Measurements from ENCODE around the gene OR13C5. TPM values are rescaled to one million over a fixed set of nuclear protein-coding genes. Genes with fewer than 3 reads are reported as not detected.
A peak's percentile ranks its signal among the peaks of the same experiment; 100 is the strongest.
"Not testable (repeated sequence)": the region's sequence is repeated elsewhere in the genome, so short reads cannot be mapped to it uniquely, and the experiment has no call there.

Gene OR13C5, protein sequence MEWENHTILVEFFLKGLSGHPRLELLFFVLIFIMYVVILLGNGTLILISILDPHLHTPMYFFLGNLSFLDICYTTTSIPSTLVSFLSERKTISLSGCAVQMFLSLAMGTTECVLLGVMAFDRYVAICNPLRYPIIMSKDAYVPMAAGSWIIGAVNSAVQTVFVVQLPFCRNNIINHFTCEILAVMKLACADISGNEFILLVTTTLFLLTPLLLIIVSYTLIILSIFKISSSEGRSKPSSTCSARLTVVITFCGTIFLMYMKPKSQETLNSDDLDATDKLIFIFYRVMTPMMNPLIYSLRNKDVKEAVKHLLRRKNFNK
- not detected for polyA plus RNA-seq (ENCODE audit: insufficient read length in 12 of 12)
- long read RNA-seq, donor 1: 0 reads
- long read RNA-seq, donor 2: 0 reads
- long read RNA-seq, donor 3: 0 reads
- long read RNA-seq, donor 4: 0 reads
- long read RNA-seq, donor 5: 0 reads
- long read RNA-seq, donor 6: 0 reads
- long read RNA-seq, donor 7: 0 reads
- long read RNA-seq, donor 8: 0 reads
- long read RNA-seq, donor 9: 0 reads
- long read RNA-seq, donor 10: 0 reads
- long read RNA-seq, donor 11: 0 reads

DNA sequence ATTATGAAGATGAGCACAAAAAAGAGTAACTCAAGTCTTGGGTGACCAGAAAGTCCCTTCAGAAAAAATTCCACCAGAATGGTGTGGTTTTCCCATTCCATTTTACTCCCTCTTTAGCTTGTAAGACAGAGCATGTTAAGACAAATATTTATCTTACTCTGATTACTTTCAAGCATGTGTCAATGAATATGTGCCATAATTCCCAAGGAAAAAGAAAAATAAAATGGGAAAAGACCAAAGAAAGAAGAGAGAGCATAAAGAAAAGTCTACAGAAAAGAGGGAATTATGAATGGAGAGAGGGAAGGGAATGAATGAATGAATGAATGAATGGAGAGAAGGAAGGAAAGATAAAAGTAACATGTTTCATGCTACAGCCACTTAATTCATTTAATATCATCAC, at the start of gene OR13C5:
Gene OR13C5 (minus strand): TSS at position 101 of the 400 bp plus-strand sequence. CDS start 0 bp downstream, at position 101.
- not testable (repeated sequence) for DNase-seq

DNA sequence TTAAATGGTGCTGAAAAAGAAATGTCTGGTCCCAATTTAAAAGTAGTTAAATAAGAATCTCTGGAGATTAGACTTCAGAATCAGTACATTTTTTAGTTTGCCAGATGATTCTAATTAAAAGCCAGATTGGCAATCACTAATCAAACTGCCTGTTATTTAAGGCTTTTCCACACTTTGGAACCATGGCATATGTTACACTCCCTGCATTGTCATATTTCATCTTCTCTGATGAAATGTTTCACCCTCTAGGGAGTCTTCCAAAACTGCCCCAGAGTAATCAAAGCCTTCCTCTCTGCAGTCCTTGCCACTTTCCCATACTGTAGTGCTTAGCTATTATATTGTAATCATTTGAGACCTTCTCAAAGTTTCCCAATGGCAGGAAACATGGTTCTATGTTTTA, 36.2 kb upstream of the OR13C5 start:
- peak; percentile 10 for DNase-seq

DNA sequence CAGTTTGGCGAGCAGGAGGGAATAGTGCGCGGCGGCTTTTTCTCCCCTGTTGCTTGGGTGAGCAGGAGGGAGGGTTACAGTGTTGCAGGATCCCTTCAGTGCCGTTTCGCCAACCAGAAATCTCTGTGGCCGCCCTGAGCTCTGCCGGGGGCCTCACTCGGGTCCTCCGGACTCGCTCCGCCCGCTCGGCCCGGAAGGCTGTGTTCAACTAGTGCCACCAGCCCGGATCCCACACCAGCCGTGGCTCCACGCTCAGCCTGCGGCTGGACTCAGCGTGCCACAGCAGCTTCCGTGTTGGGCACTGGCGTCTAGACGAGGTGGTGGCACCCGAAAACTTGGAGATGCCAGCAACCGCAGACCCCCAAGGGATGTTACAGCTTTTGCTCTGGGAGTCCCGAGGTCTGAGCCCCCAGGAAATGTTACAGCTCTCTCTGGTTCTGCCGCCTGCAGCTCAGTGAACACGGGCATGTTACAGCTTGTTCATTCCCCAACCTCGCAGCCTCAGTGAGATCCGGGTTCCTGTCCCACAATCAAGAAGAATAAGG, 34.8 kb upstream of the OR13C5 start:
- no peak for DNase-seq

GRCh38 chr9:104625964-104626363, 26.8 kb upstream of the OR13C5 start:
- DNase-seq: not testable (repeated sequence)

DNA sequence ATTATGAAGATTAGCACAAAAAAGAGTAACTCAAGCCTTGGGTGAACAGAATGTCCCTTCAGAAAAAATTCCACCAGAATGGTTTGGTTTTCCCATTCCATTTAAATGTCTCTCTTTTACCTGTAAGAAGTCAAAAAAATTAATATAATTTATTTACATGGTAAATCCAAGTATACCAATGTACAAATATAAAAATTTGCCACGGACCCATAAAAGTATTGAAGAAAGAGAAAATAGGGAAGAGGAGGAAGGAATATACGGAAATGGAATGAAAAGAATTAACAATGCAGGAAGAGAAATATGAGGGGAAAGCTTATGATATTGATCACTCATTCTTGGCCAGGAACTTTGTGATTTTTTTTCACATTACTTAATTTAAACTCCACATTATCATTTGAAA, 18.9 kb upstream of the OR13C5 start, which contains the start of gene OR13C9:
Gene OR13C9 (minus strand): TSS at position 101 of the 400 bp plus-strand sequence. CDS start 0 bp downstream, at position 101.
- no peak for DNase-seq

- DNase-seq: no peak
Observed at GRCh38 chr9:104617418-104617817, 18.2 kb upstream of the OR13C5 start.

- no peak for DNase-seq
Observed at GRCh38 chr9:104611213-104611612, 12.0 kb upstream of the OR13C5 start.

DNA sequence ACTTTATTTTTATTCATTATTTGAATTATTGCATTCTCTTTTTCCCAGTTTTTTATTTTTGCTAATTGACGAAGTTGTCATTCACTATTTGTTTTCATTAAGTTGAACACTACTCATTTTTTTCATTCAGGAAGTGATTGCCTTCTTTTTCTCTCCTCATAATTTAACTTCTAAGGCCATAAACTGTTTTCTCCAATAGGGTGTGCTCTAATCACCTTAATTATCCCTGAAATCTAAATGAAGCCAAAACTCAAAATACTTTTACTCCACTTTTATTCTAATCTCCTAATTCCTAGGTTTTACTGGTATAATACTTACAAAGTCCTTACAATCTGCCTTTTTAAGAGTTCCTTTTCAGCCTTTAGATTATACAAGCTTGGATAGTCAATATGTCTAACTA, 9.1 kb upstream of the OR13C5 start:
- DNase-seq: no peak

- DNase-seq: no peak
Observed at GRCh38 chr9:104606152-104606551, 6.9 kb upstream of the OR13C5 start.

DNA sequence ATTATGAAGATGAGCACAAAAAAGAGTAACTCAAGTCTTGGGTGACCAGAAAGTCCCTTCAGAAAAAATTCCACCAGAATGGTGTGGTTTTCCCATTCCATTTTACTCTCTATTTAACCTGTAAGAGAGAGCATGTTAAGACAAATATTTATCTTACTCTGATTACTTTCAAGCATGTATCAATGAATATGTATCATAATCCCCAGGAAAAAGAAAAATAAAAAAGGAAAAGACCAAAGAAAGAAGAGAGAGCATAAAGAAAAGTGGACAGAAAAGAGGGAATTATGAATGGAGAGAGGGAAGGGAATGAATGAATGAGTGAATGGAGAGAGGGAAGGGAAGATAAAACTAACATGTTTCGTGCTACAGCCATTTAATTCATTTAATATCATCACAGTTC, 6.3 kb upstream of the OR13C5 start, which contains the start of gene OR13C2:
Gene OR13C2 (minus strand): TSS at position 101 of the 400 bp plus-strand sequence. CDS start 0 bp downstream, at position 101.
- not testable (repeated sequence) for DNase-seq

GRCh38 chr9:104604801-104605200, 5.6 kb upstream of the OR13C5 start:
- no peak for DNase-seq

- not testable (repeated sequence) for DNase-seq
Observed at GRCh38 chr9:104598749-104599148, 464 bp downstream of the OR13C5 start.

- DNase-seq: no peak
Observed at GRCh38 chr9:104589626-104590025, 9.6 kb downstream of the OR13C5 start.

GRCh38 chr9:104586496-104587180, 12.6 kb downstream of the OR13C5 start:
- DNase-seq: peak; percentile 69

DNA sequence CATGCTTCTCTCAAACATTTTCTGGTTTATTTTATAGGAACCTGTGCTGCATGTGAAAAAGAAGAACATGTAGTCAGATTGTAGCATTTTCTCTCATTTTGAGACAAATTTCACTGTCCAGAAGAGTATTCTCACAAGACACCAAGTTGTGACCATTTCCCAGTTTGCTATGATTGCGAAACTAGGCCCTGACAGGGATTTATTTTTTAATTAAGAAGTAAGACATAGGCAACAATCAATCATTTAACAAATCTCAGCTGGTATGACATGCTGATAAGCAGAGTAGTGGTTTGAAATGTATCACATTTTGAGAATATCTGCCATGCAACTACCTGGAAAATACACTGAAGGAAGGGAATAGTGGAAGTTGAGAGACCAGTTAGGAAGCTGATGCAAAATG, 18.7 kb downstream of the OR13C5 start:
- no peak for DNase-seq

- no peak for DNase-seq
Observed at GRCh38 chr9:104577263-104577662, 21.9 kb downstream of the OR13C5 start.

GRCh38 chr9:104575456-104575855, 23.8 kb downstream of the OR13C5 start:
- no peak for DNase-seq

DNA sequence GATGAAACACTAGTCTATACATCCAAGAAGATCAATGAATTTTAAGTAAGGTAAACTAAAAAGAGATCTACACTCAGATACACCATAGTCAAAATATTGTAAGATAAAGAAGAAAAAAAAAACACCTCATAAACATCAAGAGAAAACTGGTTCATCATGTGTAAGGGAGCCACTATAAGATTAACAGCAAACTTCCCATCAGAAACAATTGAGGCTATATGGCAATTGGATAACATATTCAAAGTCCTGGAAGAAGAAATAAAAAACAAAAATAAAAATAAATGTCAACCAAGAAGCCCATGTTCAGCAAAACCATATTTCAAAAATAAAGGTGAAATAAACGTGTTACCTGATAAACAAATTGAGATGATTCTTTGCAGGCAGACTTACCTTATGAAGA, 26.6 kb downstream of the OR13C5 start:
- DNase-seq: no peak

DNA sequence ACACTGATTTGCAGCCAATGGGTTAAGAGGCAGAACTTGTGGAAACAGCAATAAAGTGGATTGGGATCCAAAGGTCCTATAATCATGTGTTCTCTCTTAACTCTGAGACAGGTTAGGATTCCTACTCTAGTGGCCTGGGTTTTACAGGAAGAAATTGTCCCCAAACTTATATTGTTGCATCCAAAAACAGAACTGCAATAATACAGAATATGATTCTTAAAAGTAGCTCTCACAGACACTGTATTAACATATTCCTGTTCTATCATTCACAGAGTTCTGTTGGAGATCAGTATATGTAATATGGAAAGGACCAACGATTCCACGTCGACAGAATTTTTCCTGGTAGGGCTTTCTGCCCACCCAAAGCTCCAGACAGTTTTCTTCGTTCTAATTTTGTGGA, 30.3 kb downstream of the OR13C5 start, which contains the start of gene OR13C8:
Gene OR13C8 (plus strand): TSS at position 301 of the 400 bp plus-strand sequence. CDS start 0 bp downstream, at position 301.
- DNase-seq: no peak

DNA sequence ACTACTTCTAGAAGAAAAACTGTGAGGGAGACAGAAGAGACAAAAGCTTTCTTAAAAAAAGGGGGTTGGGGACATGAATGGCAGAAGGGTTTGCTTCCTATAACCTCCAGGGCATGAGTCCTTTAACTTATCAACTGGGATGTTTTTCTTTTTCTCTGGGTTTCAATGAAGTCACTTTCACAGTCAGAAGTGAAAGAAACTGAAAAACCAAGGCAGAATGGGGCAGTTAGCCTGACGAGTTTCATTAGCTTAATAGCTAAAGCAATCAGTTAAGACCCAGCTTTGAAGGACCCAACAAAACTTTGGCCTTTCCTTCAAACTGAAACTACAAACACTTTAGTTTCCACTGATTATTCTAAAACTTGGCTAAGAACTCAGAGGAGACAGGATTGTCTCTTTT, 34.9 kb downstream of the OR13C5 start:
- no peak for DNase-seq

GRCh38 chr9:104556830-104557634, 42.2 kb downstream of the OR13C5 start:
- no peak for DNase-seq
